RPMI7951 (cell line): Measurements from ENCODE around the gene TNK2. TPM values are rescaled to one million over a fixed set of nuclear protein-coding genes. Genes with fewer than 3 reads are reported as not detected.
"Not testable (repeated sequence)": the region's sequence is repeated elsewhere in the genome, so short reads cannot be mapped to it uniquely, and the experiment has no call there.

Source experiments
- DNase-seq: peaks from one replicate; pipeline ENCODE4 v3.0.0-alpha.2; 2012; ENCODE audit warnings: low read depth
- total RNA-seq: library from RNA; depleted of rRNA; stranded (reverse); fragments of >200 nt; shearing (Covaris generic); gene quantifications from 2 replicates; pipeline ENCODE4 v1.2.3, GENCODE V29; 2014

The TNK2 gene
- total RNA-seq, 1 experiment from 2014 or later, result 7.1 TPM

DNA sequence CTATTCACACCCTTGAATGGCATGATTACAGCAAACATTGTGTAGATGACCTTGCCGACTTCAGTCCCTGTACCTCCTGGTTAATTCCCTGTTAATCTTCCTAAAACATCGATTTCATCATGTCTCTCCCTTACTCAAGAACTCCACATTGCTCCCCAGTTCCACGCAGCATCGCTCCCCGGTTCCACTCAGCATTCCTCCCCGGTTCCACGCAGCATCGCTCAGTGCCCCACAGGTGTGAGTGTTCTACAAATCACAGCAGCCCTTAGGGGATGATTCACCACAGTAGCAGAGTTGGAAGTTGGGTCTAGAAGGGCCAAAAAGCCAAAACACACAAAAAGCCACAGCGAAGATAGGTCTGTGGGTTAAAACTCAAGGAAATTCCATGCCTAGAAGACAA is 8.6 kb upstream of the TNK2 start:
- no peak for DNase-seq

DNA sequence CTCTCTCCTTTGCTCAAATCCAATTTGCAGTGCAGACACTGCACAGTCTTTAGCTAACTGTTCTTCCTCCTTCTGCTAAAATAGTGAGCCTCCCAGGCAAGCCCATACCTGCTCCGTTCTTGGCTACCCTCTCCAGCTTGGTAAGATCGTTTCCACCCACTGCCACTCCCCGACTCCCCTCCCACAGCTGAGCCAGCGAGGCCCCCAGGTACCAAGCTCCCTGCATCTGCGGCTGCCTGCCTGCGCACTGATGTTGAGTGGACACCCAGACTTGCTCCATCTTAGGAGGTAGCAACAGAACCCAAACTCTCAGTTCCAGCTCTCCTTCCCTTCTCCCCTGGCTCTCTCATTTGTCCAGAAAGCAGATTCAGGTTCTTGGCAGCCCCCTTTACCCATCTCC is 7.9 kb upstream of the TNK2 start:
- DNase-seq, result no peak

DNA sequence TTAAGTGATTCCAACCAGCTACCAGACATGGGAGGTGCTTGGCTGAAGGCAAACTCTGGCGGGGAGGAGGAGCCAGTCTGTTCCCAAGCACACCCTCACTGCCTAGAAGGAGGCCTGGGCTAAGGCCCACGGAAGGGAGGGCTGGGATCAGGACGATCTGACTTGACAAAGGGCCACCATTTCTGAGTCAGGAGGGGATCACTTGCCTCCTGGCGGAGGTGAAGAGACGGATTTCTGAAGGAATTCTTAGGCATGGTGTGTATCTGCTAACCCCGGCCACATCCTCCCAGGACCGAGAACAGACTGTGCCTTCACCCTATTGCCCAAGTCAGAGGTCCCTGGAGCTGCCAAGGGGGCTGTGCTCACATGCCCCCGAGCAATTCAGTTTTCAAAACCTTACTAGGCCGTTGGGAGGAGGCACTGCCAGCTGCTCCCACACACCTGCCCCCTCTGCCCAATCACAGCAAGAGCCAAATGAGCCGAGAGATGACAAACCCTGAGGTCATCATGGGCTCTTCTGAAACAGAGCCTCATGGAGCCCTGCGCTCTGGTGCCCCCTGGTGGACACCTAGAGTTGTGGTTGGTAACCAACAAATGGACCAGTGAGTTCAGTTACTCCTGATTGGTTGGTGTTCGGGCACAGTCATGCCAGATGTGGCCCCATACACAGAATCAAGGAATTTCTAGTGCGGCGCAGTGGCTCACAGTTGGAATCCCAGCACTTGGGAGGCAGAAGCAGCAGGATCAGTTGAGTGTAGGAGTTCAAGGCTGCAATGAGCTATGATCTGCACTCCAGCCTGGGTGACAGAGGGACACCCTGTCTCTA is 6.5 kb upstream of the TNK2 start:
- DNase-seq, result peak; percentile 97

DNA sequence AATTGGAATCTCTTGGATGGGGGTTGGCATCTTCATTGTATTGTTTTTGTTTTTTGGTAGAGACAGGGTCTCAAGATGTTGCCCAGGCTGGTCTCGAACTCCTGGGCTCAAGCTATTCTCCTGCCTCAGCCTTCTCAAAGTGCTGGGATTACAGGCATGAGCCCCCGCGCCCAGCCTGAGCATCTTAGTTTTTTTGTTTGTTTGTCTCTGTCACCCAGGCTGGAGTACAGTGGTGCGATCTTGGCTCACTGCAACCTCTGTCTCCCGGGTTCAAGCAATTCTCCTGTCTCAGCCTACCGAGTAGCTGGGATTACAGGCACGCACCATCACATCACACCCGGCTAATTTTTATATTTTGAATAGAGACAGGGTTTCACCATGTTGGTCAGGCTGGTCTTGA is 5.8 kb upstream of the TNK2 start:
- DNase-seq, result not testable (repeated sequence)

DNA sequence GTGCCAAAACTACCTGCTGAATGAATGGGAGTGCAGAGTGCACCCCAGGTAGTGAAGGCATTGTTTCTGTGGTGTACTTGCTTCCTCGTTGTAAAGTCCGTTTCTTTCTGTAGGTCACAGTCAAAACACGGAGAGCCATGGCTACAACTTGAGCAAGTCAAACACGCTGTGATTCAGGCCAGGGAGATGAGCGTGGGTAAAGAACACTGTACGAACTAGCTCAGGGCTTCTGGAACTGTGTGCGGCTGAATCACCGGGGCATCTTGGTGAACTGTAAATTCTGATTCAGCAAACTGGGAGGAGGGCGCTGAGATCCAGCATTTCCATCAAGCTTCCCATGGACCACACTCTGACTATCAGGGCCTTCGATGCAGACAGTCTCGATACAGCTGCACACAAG is 5.0 kb upstream of the TNK2 start:
- no peak for DNase-seq

DNA sequence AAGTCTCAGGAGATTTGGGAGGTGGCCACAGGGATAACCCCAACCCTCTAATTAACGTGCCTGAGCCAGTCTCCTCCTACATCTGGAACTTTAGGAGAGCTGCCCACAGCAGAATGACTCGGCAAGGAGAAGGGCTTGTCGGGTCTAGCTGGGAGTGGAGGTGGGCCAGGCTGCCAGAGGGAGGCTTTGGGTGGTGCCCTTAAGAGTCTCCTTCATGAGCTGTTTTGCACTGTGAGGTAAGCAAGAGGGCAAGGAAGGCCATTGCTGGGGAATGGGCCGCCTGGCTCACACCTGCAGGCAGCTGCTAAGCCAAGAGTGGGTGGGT is 3.6 kb upstream of the TNK2 start:
- DNase-seq, result peak; percentile 21

DNA sequence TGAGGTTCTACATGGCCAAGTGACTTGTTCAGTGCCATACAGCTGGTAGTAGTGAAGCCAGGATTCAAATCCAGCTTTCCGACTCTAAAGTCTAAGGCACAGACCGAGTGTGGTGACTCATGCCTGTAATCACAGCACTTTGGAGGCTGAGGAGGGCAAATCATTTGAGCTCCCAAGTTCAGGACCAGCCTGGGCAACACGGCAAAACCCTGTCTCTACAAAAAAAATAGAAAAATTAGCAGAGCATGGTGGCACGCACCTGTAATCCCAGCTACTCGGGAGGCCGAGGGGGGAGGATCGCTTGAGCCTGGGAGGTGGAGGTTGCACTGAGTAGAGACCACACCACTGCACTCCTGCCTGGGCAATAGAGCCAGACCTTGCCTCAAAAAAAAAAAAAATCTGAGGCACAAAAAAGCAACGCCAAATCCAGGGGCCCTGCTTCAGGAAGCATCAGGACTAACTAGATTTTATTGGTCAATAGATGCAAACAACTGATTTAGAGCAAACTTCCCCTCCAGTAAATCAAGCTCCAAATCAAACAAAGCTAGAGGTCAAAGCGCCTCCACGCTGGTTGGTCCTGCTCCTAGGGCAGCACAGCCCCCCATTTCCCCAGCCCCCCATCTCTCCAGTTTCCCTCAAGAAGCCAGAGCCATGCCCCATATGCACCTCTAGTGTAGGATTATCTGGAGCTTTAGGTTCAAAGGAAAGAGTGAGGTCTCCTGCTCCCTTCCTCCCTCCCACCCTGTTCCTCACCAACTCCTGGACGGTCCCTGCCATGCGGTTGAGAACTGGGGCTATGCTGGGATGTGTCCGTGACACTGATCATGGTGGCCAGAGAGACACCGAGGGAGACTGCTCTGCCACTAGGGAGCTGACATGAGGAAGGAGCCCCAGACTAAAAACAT is 2.9 kb upstream of the TNK2 start:
- DNase-seq, result peak; percentile 13

DNA sequence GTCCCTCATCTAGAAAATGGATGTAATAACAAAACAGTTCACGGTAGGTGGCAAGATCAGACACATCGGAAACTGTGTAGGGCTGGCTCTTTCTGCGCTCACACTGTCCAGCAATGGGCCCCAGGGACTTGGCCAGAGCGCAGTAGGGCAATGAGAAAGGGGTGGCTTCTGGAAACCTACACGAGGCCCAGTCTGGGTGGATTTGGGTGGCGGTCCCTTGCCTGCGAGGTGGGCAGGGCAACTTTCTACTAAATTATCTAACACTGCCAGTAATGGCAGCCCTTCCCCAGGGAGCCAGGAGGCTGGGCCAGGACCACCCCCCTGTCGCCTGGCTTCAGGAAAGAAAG is 2.1 kb upstream of the TNK2 start:
- no peak for DNase-seq

DNA sequence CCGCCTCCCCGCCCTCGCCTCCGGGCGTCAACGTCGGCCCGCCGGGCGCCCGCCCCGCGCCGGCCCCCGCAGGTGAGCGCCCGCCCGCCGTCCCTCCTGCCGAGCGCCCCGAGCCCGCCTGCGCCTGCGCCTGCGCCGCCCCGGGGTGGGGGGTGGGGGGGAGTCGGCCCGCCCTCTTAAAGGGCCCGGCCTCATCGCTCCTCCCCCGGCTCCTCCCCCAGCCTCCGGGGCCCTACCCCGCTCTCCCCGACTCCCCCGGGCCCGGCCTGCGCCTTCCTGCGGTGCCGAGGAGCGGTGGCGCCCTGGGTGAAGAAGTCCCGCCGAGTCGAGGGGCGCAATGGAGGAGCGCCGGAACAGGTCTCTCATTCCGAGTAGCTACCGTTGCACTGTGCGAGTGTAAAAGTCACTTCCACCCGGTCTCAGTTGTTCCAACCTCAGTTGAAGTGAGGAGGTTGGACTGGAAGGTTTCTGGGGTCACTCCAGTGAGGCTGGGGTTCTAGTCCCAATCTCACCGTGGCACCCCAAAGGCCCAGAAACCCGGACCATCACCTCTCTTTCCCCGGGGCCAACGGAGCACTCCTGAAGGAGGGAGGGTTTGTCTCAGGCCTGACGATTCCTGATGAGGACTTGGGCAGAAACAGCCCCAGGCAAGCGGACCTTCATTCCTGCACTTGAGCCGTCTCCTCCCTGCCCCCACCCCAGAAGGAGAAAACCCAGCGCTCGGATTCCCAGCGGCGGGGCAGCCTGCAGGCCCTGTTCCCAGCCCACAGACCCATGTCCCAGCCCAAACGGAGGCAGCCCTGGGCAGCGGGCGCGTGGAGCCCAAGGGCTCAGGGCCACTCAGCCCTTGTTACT is 1.5 kb upstream of the TNK2 start:
- DNase-seq, result peak; percentile 79

DNA sequence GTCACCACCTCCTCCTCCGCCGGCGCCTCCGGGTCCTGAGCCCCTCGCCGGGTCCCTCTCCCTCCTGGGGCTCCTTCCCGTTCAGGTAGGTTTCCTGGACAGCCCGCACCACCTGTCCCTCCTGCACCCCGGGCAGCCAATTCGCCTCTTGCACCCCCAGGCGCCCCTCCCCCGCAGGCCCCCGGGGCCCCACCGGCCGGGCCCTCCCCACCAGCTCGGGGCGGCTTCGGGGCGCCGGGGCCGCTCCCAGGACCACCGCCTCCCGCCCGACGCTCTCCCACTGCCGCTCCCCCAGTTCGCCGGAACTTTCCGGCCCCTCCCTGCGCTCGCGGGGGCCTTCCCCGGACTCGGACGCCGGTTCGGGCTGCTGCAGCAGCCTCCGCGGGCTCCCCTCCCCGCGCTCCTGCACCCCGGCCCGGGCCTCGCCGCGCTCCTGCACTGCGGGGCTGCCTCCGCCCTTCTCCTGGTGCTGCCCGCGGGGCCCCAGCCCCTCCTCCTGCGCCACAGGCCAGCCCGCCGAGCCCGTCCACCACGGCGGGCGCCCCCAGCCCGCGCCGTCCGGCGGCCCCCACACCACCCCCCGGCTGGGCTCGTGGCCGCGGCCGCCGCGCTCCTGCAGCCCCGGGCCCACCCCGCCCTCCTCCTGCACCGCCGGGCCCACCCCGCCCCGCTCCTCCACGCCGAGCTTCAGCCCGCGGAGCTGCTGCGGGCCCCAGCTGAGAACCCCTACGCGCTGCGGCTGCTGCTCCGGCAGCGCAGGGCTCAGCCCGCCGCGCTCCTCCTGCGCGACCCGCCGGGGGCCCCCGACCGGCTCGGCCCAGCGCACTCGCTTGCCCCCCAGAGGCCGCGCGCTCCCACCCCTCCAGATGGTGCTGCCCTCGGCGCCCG is 587 bp upstream of the TNK2 start:
- DNase-seq, result peak; percentile 46

DNA sequence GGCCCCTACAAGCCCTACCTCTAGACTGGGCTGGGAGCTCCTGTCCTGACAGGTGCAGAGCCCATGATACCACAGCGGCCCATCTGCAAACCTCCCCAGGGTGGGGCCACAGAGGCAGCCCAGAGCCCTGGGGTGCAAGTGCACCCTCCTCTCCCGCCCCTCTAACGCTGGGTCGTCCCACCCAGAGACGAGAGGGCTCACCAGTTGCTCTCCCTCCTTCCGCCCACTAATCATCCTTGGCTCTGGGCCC is 742 bp downstream of the TNK2 start:
- no peak for DNase-seq

DNA sequence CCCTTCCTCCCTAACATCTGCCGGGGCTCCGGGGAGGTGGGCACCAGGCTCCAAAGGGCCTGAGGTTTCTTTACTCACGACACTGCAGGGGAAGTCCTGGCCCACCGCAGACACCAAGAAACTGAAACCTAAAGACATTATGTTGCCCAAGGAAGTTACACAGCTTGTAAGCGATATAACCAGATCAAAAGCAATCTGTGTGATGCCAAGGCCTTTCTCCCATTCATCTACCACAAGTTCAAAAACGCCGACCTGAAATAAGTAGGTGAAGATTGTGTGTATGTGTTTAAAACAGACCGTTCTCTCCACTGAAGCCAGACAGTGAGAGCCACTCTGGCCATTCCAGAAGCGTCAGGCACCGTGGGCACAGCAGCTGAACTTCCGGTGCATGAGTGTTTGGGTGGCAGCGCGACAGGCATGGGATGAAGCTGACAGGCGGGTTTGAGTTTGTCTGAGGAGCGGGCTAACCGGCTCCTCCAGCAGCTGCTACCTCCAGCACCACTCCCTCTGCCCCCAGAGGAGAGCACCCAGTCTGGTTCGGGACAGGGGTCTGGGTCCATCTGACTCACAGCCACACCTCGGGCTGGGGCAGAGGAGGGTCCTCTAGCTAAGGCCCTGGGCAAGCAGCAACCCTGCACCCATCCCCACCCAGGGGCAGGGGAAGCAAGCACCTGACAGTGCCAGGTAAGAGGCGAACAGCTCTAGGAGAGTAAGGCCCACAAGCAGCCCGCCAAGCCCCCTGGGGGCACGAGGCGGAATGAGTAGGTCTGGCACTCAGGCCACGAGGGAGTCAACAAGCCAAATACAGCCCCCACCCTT is 1.3 kb downstream of the TNK2 start:
- DNase-seq, result no peak

DNA sequence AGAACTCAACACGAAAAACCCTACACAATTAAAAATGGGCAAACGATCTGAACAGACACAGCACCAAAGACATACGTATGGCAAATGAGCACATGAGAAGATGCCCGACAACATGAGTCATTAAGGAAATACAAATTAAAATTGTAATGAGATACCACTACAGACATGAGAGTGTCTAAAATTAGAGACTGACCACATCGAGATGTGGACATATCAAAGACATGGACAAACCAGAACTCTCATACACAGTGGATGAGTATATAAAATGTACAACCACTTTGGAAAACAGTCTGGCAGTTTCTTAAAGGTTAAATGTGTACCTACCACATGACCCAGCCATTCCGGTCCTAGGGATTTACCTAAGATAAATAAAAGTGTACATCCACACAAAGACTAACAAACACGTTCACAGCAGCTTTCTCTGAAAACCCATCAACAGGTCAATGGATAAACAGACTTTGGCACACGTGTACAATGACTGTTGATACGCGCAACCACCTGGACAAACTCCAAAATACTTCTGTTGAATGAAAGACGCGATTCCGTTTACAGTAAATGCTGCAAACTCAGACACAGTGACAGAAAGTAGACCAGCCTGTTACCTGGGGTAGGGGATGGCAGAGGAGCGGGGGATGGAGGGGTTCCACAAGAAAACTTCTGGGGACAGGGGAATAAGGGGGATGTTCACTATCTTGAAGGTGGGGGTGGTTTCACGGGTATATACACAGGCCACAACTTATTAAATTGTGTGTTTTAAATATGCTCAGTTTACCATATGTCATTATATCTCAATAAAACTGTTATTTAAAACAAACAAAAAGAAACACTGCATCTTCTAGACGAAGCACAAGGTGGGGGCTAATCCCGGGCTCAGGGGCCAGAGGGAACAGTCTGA is 2.1 kb downstream of the TNK2 start:
- peak; percentile 80 for DNase-seq

DNA sequence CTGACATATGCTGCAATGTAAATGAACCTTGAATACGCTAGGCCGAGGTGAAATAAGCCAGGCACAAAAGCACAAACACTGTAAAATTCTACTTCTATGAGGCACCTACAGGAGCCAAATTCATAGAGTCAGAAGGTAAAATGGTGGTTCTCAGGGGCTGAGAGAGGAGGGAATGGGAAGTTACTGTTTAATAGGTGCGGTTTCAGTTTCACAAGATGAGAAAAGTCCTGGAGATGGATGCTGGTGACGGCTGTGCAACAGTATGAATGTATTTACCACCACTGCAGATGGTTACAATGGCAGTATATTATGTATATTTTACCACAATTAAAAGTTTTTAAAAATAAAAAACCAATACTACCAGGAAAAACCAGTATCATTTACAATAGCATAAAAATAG is 4.0 kb downstream of the TNK2 start:
- no peak for DNase-seq

DNA sequence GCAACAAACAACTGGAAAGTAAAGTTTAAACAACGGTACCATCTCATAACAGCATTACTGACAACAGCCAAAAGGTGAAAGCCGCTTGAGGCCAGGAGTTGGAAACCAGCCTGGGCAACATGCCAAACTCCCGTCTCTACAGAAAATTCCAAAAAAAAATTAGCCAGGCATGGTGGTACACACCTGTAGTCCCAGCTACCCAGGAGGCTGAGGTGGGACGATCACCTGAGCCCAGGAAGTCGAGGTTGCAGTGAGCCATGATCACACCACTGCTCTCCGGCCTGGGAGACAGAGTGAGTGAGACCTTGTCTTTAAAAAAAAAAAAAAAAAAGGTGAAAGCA is 4.4 kb downstream of the TNK2 start:
- no peak for DNase-seq

DNA sequence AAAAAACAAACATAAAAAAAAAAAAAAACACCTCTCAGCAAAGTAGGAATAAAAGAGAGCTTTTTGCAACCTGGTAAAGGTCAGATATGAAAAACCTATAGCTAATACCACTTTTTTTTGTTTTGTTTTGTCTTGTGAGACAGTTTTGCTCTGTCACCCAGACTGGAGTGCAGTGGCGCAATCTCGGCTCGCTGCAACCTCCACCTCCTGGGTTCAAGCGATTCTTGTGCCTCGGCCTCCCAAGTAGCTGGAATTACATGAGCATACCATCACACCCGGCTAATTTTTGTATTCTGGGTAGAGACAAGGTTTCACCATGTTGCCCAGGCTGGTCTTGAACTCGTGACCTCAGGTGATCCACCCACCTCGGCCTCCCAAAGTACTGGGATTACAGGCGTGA is 5.7 kb downstream of the TNK2 start:
- not testable (repeated sequence) for DNase-seq

DNA sequence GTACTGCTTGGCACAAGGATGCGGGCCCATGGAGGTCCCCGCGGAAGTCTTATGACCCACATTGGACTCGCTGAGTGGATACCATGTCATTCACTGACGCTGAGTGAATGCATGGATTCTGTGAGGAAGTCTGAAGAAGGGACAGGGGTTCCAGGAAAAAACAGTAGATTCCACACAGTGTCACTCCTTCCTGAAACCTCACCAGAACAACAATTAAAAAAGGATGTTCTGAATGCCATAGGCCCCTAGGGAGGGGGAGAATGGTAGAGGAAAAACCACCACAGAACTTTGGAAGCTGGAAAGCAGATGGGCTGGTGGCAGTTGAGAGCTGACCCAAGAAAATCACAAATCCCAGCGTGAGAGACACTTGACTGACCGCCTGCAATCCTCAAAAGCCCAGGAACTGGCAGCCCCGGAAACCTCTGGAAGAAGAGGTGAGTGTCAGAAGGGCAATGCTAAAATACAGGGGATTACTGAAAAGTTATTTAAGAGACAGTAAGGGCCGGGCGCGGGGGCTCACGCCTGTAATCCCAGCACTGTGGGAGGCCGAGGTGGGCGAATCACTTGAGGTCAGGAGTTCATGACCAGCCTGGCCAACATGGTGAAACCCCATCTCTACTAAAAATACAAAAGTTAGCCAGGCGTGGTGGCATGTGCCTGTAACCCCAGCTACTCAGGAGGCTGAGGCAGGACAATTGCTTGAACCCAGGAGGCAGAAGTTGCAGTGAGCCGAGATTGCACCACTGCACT is 6.3 kb downstream of the TNK2 start:
- DNase-seq, result not testable (repeated sequence)

DNA sequence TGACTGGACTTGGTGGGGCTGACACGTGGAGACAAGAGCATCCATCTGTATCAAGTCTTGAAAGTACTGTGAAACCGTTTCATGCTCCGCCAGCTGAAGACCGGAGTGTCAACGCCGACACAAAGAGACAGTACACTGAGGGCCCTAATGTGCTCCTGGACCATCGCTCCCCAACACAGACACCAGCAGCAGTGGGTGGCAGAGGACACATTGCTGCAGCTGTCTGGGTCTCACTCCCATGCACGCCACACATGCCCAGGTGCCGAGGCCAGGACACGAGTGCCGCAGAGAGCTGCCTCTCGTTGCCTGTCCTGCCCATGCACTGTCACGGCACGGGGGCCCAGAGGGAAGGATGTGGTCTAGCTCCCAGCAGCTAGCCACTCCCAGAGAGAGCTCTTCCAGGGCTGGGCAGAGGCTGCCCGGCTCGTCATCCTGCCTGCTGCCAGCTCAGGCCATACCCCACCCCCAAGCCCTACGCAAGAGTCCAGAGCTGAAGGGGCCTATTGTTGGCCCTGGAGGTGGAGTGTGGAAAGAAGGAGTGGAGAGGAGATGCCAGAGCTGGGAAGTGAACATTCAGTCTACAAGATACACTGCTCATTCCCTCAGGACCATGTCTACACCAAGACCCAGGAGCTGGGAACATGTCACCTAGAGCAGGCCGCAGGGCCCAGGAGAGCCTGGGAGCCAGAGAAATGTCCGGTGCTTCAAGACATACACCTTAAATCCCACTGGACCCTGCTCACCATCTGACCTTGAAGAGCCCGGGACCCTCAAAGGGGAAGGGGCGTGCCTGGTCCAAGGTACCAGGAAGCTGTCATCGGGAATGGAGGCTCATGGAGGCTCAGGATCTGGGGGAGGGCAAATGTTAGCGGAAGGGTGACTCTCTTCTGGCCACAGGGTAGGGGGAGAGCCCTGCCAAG is 7.7 kb downstream of the TNK2 start:
- DNase-seq, result peak; percentile 97
